Fibroblast of the aortic adventitia (primary cell): ENCODE measurements around the gene PREX1. TPM values are rescaled to one million over a fixed set of nuclear protein-coding genes. Genes with fewer than 3 reads are reported as not detected.

ENCODE experiments used
- DNase-seq: peaks from one replicate; pipeline ENCODE4 v3.0.0-alpha.2; 2010; ENCODE audit warnings: low read depth
- H3K4me3 ChIP-seq: 2 replicates; pipeline ENCODE4 v1.5.1; 2011; ENCODE audit warnings: low read depth, mild to moderate bottlenecking, control low read depth, low read length, moderate library complexity
- CTCF ChIP-seq: IDR thresholded peaks from 2 replicates; pipeline ENCODE4 v1.5.1; 2011; ENCODE audit warnings: mild to moderate bottlenecking, low read length, control low read depth, inconsistent platforms; ENCODE audit not compliant: insufficient read depth
- total RNA-seq: library from RNA; depleted of rRNA; stranded (reverse); fragments of >200 nt; gene quantifications from 2 replicates; pipeline ENCODE4 v1.2.3, GENCODE V29; 2012; ENCODE audit warnings: low replicate concordance

The PREX1 gene
- total RNA-seq, 1 donor = 13.0 TPM

GRCh38 chr20:48805286-48805685 lies 22.5 kb downstream of the PREX1 start:
- no peak for TF ChIP-seq CTCF
- no peak overlapping the region for H3K4me3 ChIP-seq
- DNase-seq = no peak

GRCh38 chr20:48804300-48804980 lies 23.4 kb downstream of the PREX1 start:
- no peak for TF ChIP-seq CTCF
- no peak overlapping the region for H3K4me3 ChIP-seq
- DNase-seq = no peak

GRCh38 chr20:48803176-48804053 lies 24.4 kb downstream of the PREX1 start:
- TF ChIP-seq CTCF = no peak
- H3K4me3 ChIP-seq = no peak overlapping the region
- DNase-seq = no peak

DNA sequence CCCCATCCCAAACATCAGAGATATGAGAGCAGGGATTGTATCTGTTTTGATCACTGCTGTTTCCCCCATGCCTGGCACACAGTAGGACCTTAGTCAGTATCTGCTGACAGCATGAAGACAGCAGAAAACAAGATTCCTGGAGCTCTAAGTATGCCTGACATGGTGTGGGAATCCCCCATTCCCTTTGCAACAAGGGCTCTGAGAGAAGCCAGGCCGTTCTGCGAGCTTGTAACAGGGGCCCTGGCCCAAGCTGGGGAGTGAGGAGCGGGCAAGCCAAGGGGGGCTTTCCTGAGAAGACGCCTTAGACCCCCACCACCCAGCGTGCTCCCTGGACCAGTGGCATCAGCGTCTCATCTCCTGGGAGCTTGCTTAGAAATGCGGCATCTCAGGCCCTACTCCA lies 25.2 kb downstream of the PREX1 start:
- no peak overlapping the region for H3K4me3 ChIP-seq
- no peak for DNase-seq
- no peak for TF ChIP-seq CTCF

GRCh38 chr20:48802216-48802615 lies 25.6 kb downstream of the PREX1 start:
- no peak for DNase-seq
- no peak for TF ChIP-seq CTCF
- no peak overlapping the region for H3K4me3 ChIP-seq

- no peak for DNase-seq
- TF ChIP-seq CTCF = no peak
- H3K4me3 ChIP-seq = no peak overlapping the region
Measured at GRCh38 chr20:48801197-48801596, 26.6 kb downstream of the PREX1 start.
